Mucosa of stomach (tissue), 1 donor: ENCODE measurements around the gene HOXC9.

Experiments
- H3K27me3 ChIP-seq: one replicate; pipeline ENCODE4 v1.7.0; 2013; ENCODE audit warnings: mild to moderate bottlenecking, low read length; ENCODE audit not compliant: control insufficient read depth, insufficient read depth
- H3K36me3 ChIP-seq: one replicate; pipeline ENCODE4 v1.7.0; 2013; ENCODE audit warnings: low read length; ENCODE audit not compliant: control insufficient read depth, insufficient read depth
- H3K4me1 ChIP-seq: one replicate; pipeline ENCODE4 v1.7.0; 2013; ENCODE audit warnings: mild to moderate bottlenecking, low read length; ENCODE audit not compliant: control insufficient read depth, insufficient read depth
- H3K4me3 ChIP-seq: one replicate; pipeline ENCODE4 v1.7.0; 2013; ENCODE audit warnings: low read length
- H3K9ac ChIP-seq: one replicate; pipeline ENCODE4 v1.7.0; 2013; ENCODE audit warnings: mild to moderate bottlenecking, low read length, moderate library complexity
- H3K9me3 ChIP-seq: one replicate; pipeline ENCODE4 v1.7.0; 2013; ENCODE audit warnings: mild to moderate bottlenecking, low read length, moderate library complexity; ENCODE audit not compliant: control insufficient read depth
- donor health status: Pancreatic carcinoma.

The HOXC9 gene

GRCh38 chr12:54000116-54001114 lies at the start of gene HOXC9:
TSS of gene HOXC9 (plus strand) at chr12:54000161. CDS start at chr12:54000189, 28 bp downstream.
- no peaks in the 10 kb centered on the region for H3K36me3 ChIP-seq
- no peaks in the 10 kb centered on the region for H3K9me3 ChIP-seq
- peaks cover 22% of the 10 kb centered on the region for H3K4me1 ChIP-seq
- H3K27me3 ChIP-seq = peaks cover 96% of the 10 kb centered on the region
- no peak within 1 kb of the TSS for H3K9ac ChIP-seq
- H3K4me3 ChIP-seq = no peak within 1 kb of the TSS

DNA sequence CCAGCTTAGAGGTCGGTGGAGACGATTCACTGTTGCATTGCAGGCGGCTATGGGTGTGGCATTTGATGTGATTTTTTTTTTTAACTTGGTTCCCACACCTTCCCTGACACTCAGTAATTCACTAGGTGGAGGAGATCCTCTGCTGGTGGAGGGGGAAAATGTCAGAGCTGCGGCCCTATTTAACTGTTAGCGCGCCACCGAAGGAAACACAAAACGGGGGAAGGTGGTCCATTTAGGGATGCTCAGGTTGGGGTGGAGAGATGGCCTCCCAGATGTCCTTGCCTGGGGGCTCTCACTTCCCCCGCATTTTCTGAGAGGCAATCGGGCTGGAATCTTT lies 49.6 kb upstream of the HOXC9 start:
- Histone ChIP-seq H3K9ac (no peak overlapping the region), H3K36me3 (no peaks in the 10 kb centered on the region), H3K9me3 (no peaks in the 10 kb centered on the region), H3K4me1 (peaks cover 3% of the 10 kb centered on the region), H3K4me3 (no peak overlapping the region), H3K27me3 (peaks cover 98% of the 10 kb centered on the region)

GRCh38 chr12:53950789-53951576 lies 49.0 kb upstream of the HOXC9 start:
- Histone ChIP-seq H3K9me3 (no peaks in the 10 kb centered on the region), H3K27me3 (peaks cover 98% of the 10 kb centered on the region), H3K9ac (no peak overlapping the region), H3K36me3 (no peaks in the 10 kb centered on the region), H3K4me3 (no peak overlapping the region), H3K4me1 (peaks cover 3% of the 10 kb centered on the region)

- Histone ChIP-seq H3K9me3 (no peaks in the 10 kb centered on the region), H3K4me3 (no peak overlapping the region), H3K27me3 (peaks cover 99% of the 10 kb centered on the region), H3K4me1 (peaks cover 3% of the 10 kb centered on the region), H3K9ac (no peak overlapping the region), H3K36me3 (no peaks in the 10 kb centered on the region)
Observed at GRCh38 chr12:53951577-53952334, 48.2 kb upstream of the HOXC9 start.

DNA sequence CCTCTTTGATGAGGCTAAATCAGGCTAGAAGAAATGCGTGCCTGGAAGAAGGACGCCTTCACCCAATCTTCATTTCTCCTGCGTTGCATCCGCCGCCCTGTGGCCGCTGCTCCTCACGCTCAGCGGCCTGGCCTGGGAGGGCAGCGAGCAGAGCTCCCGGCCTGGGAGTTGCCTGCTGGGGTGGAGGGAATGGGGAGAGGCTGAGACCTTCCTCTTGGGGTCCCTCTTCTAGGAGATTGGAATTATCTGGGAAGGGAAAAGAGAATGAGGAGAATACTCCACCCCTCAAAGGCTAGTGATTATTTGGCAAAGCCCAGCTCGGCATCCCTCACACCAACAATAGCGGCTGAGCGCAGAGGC lies 47.6 kb upstream of the HOXC9 start:
- Histone ChIP-seq H3K4me3 (no peak overlapping the region), H3K36me3 (no peaks in the 10 kb centered on the region), H3K9ac (no peak overlapping the region), H3K4me1 (peaks cover 3% of the 10 kb centered on the region), H3K9me3 (no peaks in the 10 kb centered on the region), H3K27me3 (peaks cover 100% of the 10 kb centered on the region)

DNA sequence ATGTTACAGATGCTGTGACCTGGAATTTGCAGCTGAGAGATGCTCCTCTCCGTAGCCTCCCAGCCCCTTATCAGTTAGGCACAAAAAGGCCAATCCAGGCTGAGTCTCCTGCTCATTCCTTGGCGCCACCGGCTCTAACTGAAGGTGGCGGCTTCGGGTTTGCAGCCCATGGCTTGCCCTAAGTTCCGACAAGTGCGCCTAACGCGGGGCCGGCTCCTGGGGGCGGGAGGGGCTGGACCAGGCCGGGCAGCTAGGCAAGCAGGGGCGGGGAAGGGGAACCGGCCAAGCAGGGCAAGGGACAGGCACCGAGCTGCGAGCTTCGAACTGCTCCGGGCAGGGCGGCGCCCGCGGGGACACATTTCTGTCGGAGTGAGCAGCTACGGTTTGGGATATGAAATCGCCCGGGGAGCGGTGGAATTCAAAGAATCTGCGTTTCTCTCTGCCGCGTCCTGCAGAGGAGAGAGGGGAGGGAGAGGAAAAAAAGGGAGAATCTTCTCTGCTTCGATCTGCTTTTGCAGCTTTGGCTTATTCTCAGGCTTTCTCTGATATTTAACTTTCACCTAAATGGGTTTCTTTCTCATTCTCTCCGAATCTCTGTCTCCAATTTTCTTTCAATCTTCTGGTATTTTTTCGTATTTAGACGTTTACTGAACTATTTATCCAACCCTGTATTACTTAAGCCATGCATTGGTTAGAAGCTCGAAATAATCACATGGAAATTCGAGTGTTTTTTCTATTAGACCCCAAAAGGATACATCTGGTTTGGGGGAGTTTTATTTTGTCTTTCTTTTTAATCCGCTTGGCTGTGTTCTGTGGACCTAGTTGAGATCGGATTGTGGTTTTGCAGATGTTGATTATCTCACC lies 46.9 kb upstream of the HOXC9 start:
- H3K36me3 ChIP-seq = no peaks in the 10 kb centered on the region
- H3K9ac ChIP-seq = no peak overlapping the region
- peaks cover 3% of the 10 kb centered on the region for H3K4me1 ChIP-seq
- H3K9me3 ChIP-seq = no peaks in the 10 kb centered on the region
- peaks cover 100% of the 10 kb centered on the region for H3K27me3 ChIP-seq
- no peak overlapping the region for H3K4me3 ChIP-seq

DNA sequence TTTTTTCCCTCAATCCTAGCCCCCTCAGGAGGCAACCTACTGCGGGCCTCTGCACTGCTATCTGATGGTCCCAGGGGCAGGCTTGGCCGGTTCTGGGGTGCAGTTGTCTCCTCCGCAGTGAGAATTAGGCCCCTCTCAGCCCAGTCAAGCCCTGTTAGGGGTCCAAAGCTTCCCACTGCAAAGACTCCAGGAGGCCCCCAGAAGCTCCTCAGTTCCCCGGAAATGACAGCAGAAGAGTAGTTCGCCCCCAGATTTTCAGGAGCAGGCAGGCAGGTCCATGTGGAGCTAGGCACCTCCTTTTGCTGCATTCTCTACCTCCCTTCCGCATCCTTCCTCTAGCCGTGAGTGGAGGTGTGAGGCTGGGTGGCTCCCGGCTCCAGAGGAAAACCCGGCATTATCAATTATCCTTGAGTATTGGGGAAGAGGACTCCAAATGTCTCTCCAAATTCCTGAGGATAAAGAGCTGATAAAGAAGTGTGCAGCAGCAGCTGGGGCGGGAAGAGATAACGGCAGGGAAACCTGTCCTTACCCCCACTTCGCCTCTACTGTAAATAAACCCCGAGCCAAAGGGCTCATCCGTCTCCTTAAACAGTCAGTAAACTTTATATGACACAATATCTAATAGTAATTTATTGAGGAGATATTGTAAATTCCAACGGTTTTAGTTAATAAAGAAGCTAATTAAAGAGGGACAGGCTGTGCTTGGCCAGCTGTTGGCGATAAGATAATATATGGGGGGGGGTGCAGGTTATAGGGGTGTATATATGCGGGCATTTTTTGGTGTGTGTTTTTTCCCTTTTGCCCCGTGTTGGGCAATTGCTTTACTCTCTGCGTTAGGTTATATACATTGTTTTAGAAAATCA lies 45.9 kb upstream of the HOXC9 start:
- Histone ChIP-seq H3K27me3 (peaks cover 99% of the 10 kb centered on the region), H3K36me3 (no peaks in the 10 kb centered on the region), H3K9ac (no peak overlapping the region), H3K9me3 (no peaks in the 10 kb centered on the region), H3K4me3 (no peak overlapping the region), H3K4me1 (peaks cover 3% of the 10 kb centered on the region)

GRCh38 chr12:53954694-53955035 lies 45.3 kb upstream of the HOXC9 start, which contains the start of gene HOXC12:
TSS of gene HOXC12 (plus strand) at chr12:53954903. CDS start at chr12:53954930, 27 bp downstream.
- no peaks in the 10 kb centered on the region for H3K36me3 ChIP-seq
- H3K4me3 ChIP-seq = no peak within 1 kb of the TSS
- no peak within 1 kb of the TSS for H3K9ac ChIP-seq
- H3K27me3 ChIP-seq = peaks cover 99% of the 10 kb centered on the region
- H3K9me3 ChIP-seq = no peaks in the 10 kb centered on the region
- H3K4me1 ChIP-seq = peaks cover 3% of the 10 kb centered on the region

- Histone ChIP-seq H3K27me3 (peaks cover 99% of the 10 kb centered on the region), H3K4me1 (peaks cover 3% of the 10 kb centered on the region), H3K9me3 (no peaks in the 10 kb centered on the region), H3K36me3 (no peaks in the 10 kb centered on the region), H3K4me3 (no peak overlapping the region), H3K9ac (no peak overlapping the region)
Observed at GRCh38 chr12:53955036-53955775, 44.8 kb upstream of the HOXC9 start.

DNA sequence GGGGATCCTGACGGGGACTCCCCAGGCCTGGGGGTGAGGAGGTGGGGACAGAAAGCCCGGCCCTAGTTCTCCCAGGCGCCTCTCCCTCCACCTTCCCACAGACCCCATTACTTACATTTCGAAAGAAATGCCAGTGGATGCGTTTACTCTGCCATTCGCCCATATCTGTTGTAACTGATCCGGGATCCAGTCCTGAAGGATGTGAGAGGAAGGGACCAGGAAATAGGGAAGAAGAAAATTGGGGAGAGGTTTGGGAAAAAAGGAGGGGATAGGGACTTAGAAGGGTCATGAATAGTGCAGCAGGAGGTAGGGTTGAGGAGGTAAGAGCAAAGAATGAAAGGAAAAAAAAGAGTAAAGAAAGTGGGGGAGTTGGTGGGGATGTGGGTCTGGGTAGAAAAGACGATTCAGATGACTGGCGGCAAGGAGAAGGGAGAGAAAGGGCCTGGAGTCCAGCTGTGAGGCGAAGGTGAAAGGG lies 44.1 kb upstream of the HOXC9 start:
- Histone ChIP-seq H3K9me3 (no peaks in the 10 kb centered on the region), H3K36me3 (no peaks in the 10 kb centered on the region), H3K27me3 (peaks cover 99% of the 10 kb centered on the region), H3K4me1 (peaks cover 3% of the 10 kb centered on the region), H3K4me3 (no peak overlapping the region), H3K9ac (no peak overlapping the region)
